ENCODE measurements around the gene FIP1L1.

The FIP1L1 gene

GRCh38 chr4:53500546-53500945 is 123.1 kb downstream of the FIP1L1 start:
- DNase-seq, result no peak

- DNase-seq, result no peak
Measured at GRCh38 chr4:53501561-53501960, 124.1 kb downstream of the FIP1L1 start.

DNA sequence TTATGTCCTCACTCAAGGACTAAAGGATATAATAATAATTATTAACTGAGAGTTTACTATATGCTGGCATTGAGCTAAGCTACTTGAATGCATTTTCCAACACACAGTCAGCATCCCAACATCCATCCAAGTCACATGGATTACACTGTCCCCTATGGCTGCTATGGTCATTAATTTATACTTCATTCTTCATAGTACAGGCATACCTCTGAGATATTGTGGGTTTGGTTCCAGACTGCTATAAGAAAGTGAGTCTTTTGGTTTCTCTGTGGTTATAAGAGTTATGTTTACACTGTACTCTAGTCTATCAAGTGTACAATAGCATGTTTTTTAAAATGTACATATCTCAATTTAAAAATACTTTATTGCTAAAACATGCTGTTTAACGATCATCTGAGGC is 124.7 kb downstream of the FIP1L1 start:
- no peak for DNase-seq

DNA sequence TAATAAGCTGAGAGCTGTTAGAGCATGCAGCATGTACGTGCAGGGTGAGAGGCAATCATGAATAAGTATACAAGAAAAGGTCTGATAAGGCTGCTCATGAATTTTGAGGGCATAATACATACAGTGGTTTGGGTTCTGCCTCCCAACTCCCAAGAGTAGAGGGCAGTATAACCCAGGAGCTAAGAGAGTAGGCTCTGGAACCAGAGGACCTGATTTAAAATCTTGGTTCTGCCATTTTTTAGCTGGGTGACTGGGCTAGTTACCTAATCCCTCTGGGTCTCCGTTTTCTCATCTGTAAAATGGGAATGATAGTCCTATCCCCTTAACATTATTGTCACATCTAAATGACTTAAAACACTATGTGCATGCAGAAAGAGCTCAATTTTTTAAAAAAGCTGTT is 128.5 kb downstream of the FIP1L1 start:
- no peak for DNase-seq

- no peak for DNase-seq
Measured at GRCh38 chr4:53507058-53507457, 129.6 kb downstream of the FIP1L1 start.

DNA sequence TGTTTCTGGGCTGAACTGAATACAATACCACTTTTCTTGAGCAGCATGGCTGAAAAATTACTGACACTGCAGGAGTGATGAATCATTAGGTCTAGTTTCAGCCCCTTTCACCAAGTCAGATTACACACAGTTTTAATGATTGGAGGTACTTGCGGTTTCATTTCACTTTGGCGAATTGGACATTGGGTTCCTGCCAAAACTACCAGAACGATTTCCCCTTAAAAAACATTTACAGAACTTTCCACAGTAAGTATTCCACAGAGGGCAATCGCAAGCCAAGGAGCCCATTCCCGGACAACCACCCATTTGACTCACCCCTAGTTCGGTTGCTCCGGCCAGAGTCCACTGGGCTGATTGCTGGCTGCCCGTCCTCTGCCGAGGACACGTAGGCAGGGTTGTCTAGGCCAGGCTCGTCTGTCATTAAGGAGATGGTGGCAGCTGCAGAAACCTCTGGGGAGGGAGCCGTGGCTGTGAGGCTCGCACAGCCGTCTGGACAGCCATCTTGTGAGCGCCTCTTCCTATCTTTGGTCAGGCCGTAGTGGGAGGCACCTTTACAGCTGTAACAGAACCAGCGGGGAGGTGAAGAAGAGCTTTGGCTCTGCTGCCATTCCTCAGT is 130.3 kb downstream of the FIP1L1 start:
- DNase-seq, result no peak

DNA sequence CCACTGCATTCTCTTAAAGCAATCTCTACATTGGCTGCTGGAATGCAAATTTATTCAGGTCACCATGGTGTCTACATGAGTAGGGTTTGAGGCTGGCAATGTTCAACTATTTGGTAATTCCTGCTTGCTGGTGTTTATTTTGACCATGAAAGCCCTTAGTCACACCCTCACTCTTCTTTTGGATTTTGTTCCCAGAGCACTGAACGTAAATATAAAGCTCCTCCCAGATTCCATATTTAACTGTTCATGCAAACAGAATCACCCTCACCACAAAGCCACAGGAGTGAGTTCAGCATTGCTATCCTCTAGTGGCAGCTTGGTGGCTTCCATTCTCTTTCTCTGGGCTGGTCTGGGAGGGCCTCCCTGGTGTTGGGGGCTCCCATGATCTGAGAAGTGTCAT is 131.0 kb downstream of the FIP1L1 start:
- DNase-seq, result no peak

- no peak for DNase-seq
Measured at GRCh38 chr4:53510321-53510720, 132.9 kb downstream of the FIP1L1 start.

Data from amygdala (tissue), 56 donors.